ENCODE results near the gene CCDC170. TPM values are rescaled to one million over a fixed set of nuclear protein-coding genes. Genes with fewer than 3 reads are reported as not detected.

Gene CCDC170
- total and polyA plus RNA-seq, 2 donors (not counting 1 experiment from before 2014, with no cell fraction given), result 0.76 to 0.83 TPM

DNA sequence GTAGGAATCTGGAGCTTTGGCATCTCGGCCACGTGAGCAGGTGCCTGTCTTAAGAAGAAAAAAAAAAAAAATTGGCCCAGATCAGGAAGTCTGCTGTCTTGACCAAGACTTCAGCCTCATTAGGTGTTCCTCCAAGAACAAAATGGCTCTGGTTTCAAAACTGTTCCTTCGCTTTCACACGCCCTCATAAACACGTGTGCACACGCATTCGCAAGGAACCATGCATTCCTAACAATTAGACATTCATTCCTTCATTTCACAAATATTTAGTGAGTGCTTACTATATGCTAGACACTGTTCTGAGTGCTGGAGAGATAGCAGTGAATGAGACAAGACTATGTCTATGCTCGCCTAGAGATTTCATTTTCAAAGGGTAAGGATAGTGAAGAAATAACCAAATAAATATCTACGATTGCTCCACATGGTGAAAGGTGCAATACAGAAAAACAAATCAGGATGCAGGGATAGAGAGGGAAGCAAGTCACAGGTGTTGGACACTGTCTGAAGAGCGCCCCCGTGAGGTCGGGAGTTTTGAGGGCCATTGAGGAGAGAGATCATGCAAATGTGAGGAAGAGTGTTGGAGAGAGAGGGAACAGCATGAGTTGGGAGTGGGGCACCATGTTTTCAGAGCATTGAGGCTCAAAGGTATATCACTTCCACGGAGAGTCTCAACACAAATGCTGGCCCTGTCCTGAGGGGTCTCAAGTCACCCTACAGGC, 53.3 kb downstream of the CCDC170 start:
- Histone ChIP-seq H2AFZ (ENCODE audit: low read length) (no peak overlapping the region), H3K36me3 (ENCODE audit: control insufficient read depth, insufficient read depth, low read length) (no peaks in the 10 kb centered on the region), H3K27me3 (ENCODE audit: control insufficient read depth, insufficient read depth, low read length) (no peaks in the 10 kb centered on the region), H3K4me1 (ENCODE audit: control insufficient read depth, extremely low read depth, insufficient read depth, low read length) (no peaks in the 10 kb centered on the region), H3K9me3 (ENCODE audit: control insufficient read depth, insufficient read depth, low read depth, low read length) (no peaks in the 10 kb centered on the region), H3K4me2 (ENCODE audit: extremely low read depth, insufficient read depth, low read length) (no peak overlapping the region), H3K79me2 (ENCODE audit: control insufficient read depth, insufficient read depth, low read length) (no peaks in the 10 kb centered on the region), H3K4me3 (replicated peaks in 1 of 4; ENCODE audit: control extremely low read depth in 1 of 4, insufficient read depth in 1 of 4, low read depth in 3 of 4, low read length in 4 of 4) (no peak overlapping the region), H3K27ac (ENCODE audit: insufficient read depth, low read length) (no peak overlapping the region), H4K20me1 (ENCODE audit: control insufficient read depth, extremely low read depth, insufficient read depth, low read length) (no peaks in the 10 kb centered on the region), H3K9ac (ENCODE audit: insufficient read depth, low read length) (no peak overlapping the region)
- DNase-seq (ENCODE audit: low read depth in 2 of 2), result no peak
- TF ChIP-seq EZH2 (IDR thresholded peaks at IDR 0.05; ENCODE audit: low read length, missing control alignments), result no peak
- TF ChIP-seq, protein P1, sequence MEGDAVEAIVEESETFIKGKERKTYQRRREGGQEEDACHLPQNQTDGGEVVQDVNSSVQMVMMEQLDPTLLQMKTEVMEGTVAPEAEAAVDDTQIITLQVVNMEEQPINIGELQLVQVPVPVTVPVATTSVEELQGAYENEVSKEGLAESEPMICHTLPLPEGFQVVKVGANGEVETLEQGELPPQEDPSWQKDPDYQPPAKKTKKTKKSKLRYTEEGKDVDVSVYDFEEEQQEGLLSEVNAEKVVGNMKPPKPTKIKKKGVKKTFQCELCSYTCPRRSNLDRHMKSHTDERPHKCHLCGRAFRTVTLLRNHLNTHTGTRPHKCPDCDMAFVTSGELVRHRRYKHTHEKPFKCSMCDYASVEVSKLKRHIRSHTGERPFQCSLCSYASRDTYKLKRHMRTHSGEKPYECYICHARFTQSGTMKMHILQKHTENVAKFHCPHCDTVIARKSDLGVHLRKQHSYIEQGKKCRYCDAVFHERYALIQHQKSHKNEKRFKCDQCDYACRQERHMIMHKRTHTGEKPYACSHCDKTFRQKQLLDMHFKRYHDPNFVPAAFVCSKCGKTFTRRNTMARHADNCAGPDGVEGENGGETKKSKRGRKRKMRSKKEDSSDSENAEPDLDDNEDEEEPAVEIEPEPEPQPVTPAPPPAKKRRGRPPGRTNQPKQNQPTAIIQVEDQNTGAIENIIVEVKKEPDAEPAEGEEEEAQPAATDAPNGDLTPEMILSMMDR (conservative IDR thresholded peaks at IDR 0.05 in 1 of 2, IDR thresholded peaks at IDR 0.05 in 1 of 2; ENCODE audit: low read depth in 1 of 2, low read length in 2 of 2), result no peak

DNA sequence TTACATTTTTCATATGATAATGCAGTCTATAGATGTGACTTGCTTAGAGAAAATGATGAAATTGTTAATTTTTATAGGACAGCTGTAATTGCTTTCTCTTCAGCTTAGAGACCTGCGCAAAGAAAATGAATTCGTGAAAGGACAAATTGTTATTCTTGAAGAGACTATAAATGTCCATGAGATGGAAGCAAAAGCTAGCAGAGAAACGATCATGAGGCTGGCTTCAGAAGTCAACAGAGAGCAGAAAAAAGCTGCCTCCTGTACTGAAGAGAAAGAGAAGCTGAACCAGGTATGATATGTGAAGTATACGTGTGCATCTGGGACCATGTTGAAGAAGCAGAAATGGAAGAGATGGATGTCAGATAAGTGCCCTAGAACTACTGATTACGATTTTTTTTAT, 54.4 kb downstream of the CCDC170 start:
- no peak overlapping the region for H3K27ac ChIP-seq (ENCODE audit: insufficient read depth, low read length)
- H3K79me2 ChIP-seq (ENCODE audit: control insufficient read depth, insufficient read depth, low read length), result no peaks in the 10 kb centered on the region
- H3K9ac ChIP-seq (ENCODE audit: insufficient read depth, low read length), result no peak overlapping the region
- no peaks in the 10 kb centered on the region for H3K9me3 ChIP-seq (ENCODE audit: control insufficient read depth, insufficient read depth, low read depth, low read length)
- H3K27me3 ChIP-seq (ENCODE audit: control insufficient read depth, insufficient read depth, low read length), result no peaks in the 10 kb centered on the region
- H4K20me1 ChIP-seq (ENCODE audit: control insufficient read depth, extremely low read depth, insufficient read depth, low read length), result no peaks in the 10 kb centered on the region
- H3K36me3 ChIP-seq (ENCODE audit: control insufficient read depth, insufficient read depth, low read length), result no peaks in the 10 kb centered on the region
- H3K4me3 ChIP-seq (replicated peaks in 1 of 4; ENCODE audit: control extremely low read depth in 1 of 4, insufficient read depth in 1 of 4, low read depth in 3 of 4, low read length in 4 of 4), result no peak overlapping the region
- no peak overlapping the region for H3K4me2 ChIP-seq (ENCODE audit: extremely low read depth, insufficient read depth, low read length)
- TF ChIP-seq, protein P1 (conservative IDR thresholded peaks at IDR 0.05 in 1 of 2, IDR thresholded peaks at IDR 0.05 in 1 of 2; ENCODE audit: low read depth in 1 of 2, low read length in 2 of 2), result no peak
- TF ChIP-seq EZH2 (IDR thresholded peaks at IDR 0.05; ENCODE audit: low read length, missing control alignments), result no peak
- DNase-seq (ENCODE audit: low read depth in 2 of 2), result no peak
- H2AFZ ChIP-seq (ENCODE audit: low read length), result no peak overlapping the region
- H3K4me1 ChIP-seq (ENCODE audit: control insufficient read depth, extremely low read depth, insufficient read depth, low read length), result no peaks in the 10 kb centered on the region

DNA sequence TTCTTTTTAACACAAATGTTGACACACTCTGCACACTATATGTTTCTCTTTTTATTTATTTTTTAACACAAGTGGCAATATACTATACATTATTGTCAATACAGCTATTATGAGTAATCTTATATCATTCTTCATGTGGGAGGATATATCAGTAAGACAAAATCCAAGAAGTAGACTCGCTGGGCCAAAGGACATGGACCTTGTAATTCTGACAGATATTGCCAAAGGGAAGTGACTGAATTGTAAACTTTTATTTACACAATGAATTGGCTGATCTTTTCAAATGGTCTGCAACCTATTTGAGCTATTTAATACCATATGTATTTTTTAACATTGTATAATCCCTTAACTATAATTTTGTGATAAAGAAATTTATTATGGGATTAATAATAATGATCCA, 56.0 kb downstream of the CCDC170 start:
- Histone ChIP-seq H3K4me1 (ENCODE audit: control insufficient read depth, extremely low read depth, insufficient read depth, low read length) (no peaks in the 10 kb centered on the region), H2AFZ (ENCODE audit: low read length) (no peak overlapping the region), H3K27ac (ENCODE audit: insufficient read depth, low read length) (no peak overlapping the region), H3K4me3 (replicated peaks in 1 of 4; ENCODE audit: control extremely low read depth in 1 of 4, insufficient read depth in 1 of 4, low read depth in 3 of 4, low read length in 4 of 4) (no peak overlapping the region), H3K9ac (ENCODE audit: insufficient read depth, low read length) (no peak overlapping the region), H4K20me1 (ENCODE audit: control insufficient read depth, extremely low read depth, insufficient read depth, low read length) (no peaks in the 10 kb centered on the region), H3K79me2 (ENCODE audit: control insufficient read depth, insufficient read depth, low read length) (no peaks in the 10 kb centered on the region), H3K36me3 (ENCODE audit: control insufficient read depth, insufficient read depth, low read length) (no peaks in the 10 kb centered on the region), H3K4me2 (ENCODE audit: extremely low read depth, insufficient read depth, low read length) (no peak overlapping the region), H3K9me3 (ENCODE audit: control insufficient read depth, insufficient read depth, low read depth, low read length) (no peaks in the 10 kb centered on the region), H3K27me3 (ENCODE audit: control insufficient read depth, insufficient read depth, low read length) (no peaks in the 10 kb centered on the region)
- no peak for DNase-seq (ENCODE audit: low read depth in 2 of 2)
- TF ChIP-seq EZH2 (IDR thresholded peaks at IDR 0.05; ENCODE audit: low read length, missing control alignments), result no peak
- TF ChIP-seq, protein P1 (conservative IDR thresholded peaks at IDR 0.05 in 1 of 2, IDR thresholded peaks at IDR 0.05 in 1 of 2; ENCODE audit: low read depth in 1 of 2, low read length in 2 of 2), result no peak
